SU-DHL-6 (cell line): ENCODE data around the gene TNFRSF17.
"Not testable (repeated sequence)": the region's sequence is repeated elsewhere in the genome, so short reads cannot be mapped to it uniquely, and the experiment has no call there.

Experiments used
- H2AFZ ChIP-seq: fragments of 200-600 bp; sonication (generic); 2 replicates; pipeline ENCODE4 v1.6.1; 2014; ENCODE audit warnings: low read depth, mild to moderate bottlenecking, moderate library complexity, mixed read lengths, antibody characterized with exemption, low read length; ENCODE audit not compliant: severe bottlenecking
- H3F3A ChIP-seq: fragments of 200-600 bp; shearing (Covaris generic); 2 replicates; pipeline ENCODE4 v1.6.0; 2016; ENCODE audit warnings: antibody characterized with exemption, mild to moderate bottlenecking; ENCODE audit not compliant: insufficient read depth
- H3K27ac ChIP-seq: fragments of 200-600 bp; sonication (generic); 2 replicates; pipeline ENCODE4 v1.5.1; 2016; ENCODE audit warnings: low read depth, mild to moderate bottlenecking, low read length, moderate library complexity, mixed read lengths
- H3K27me3 ChIP-seq: fragments of 200-600 bp; sonication (generic), shearing (Covaris generic); 2 replicates; pipeline ENCODE4 v1.6.0; 2014; ENCODE audit warnings: mild to moderate bottlenecking, low read length
- H3K36me3 ChIP-seq: fragments of 200-600 bp; sonication (generic); 2 replicates; pipeline ENCODE4 v1.6.1; 2014; ENCODE audit warnings: mild to moderate bottlenecking, low read length, mixed read lengths
- H3K4me2 ChIP-seq: fragments of 300-600, 200-600 bp; shearing (Covaris generic), sonication (generic); 2 replicates; pipeline ENCODE4 v1.6.0; 2014; ENCODE audit warnings: low read length, low read depth, mild to moderate bottlenecking; ENCODE audit not compliant: poor library complexity, severe bottlenecking
- H3K4me3 ChIP-seq: fragments of 200-600 bp; sonication (generic); 2 replicates; pipeline ENCODE4 v1.5.1; 2014; ENCODE audit warnings: antibody characterized with exemption, low read length, mild to moderate bottlenecking, mixed read lengths; ENCODE audit not compliant: insufficient read depth, poor library complexity, severe bottlenecking
- H3K79me2 ChIP-seq: fragments of 200-600 bp; sonication (generic); 2 replicates; pipeline ENCODE4 v1.6.1; 2014; ENCODE audit warnings: mild to moderate bottlenecking, low read length, moderate library complexity; ENCODE audit not compliant: insufficient read depth
- H3K9ac ChIP-seq: fragments of 200-600 bp; sonication (generic); 2 replicates; pipeline ENCODE4 v1.7.0; 2014; ENCODE audit warnings: mild to moderate bottlenecking, low read length
- H3K9me2 ChIP-seq: fragments of 200-600 bp; sonication (generic); replicated peaks from 2 replicates; pipeline ENCODE4 v1.6.1; 2014; ENCODE audit warnings: low read length; ENCODE audit not compliant: insufficient read depth
- H3K9me3 ChIP-seq: fragments of 200-600 bp; sonication (generic); 2 replicates; pipeline ENCODE4 v1.6.1; 2014; ENCODE audit warnings: low read length, mixed read lengths; ENCODE audit not compliant: insufficient read depth
- H4K20me1 ChIP-seq: fragments of 200-600 bp; sonication (generic); 2 replicates; pipeline ENCODE4 v1.6.1; 2014; ENCODE audit warnings: low read depth, mild to moderate bottlenecking, antibody characterized with exemption, low read length, moderate library complexity, mixed read lengths
- CTCF ChIP-seq: fragments of 200-600 bp; sonication (generic); IDR thresholded peaks from one replicate; pipeline ENCODE4 v1.5.1; 2017; ENCODE audit warnings: antibody characterized with exemption, mild to moderate bottlenecking, low read length, moderate library complexity; ENCODE audit not compliant: insufficient read depth, poor library complexity, severe bottlenecking
- EZH2phosphoT487 ChIP-seq: fragments of 200-600 bp; sonication (generic), shearing (Covaris generic); conservative IDR thresholded peaks from 2 replicates; pipeline ENCODE4 v1.6.1; 2018; ENCODE audit warnings: mild to moderate bottlenecking, antibody characterized with exemption, low read length, moderate library complexity, mixed read lengths

Gene TNFRSF17

GRCh38 chr16:11941945-11942344 is 23.1 kb upstream of the TNFRSF17 start, which contains the start of gene NPIPB2:
Gene NPIPB2, minus strand, starts transcription at chr16:11942045. Its CDS starts 0 bp downstream, at chr16:11942045.
- H3K4me3 ChIP-seq, H2AFZ ChIP-seq, H3F3A ChIP-seq, H3K9me3 ChIP-seq, H3K36me3 ChIP-seq, H3K27ac ChIP-seq, H3K4me2 ChIP-seq, H3K9ac ChIP-seq, H3K79me2 ChIP-seq, H3K27me3 ChIP-seq, H3K9me2 ChIP-seq, H4K20me1 ChIP-seq: not testable (repeated sequence)

- H2AFZ ChIP-seq = no peak overlapping the region
These were observed 18.6 kb upstream of the TNFRSF17 start for GRCh38 chr16:11946433-11946832.

GRCh38 chr16:11948819-11949218 is 16.2 kb upstream of the TNFRSF17 start:
- Histone ChIP-seq H3K9me2 (no peaks in the 10 kb centered on the region), H3K79me2 (no peaks in the 10 kb centered on the region), H3K4me3 (no peak overlapping the region), H2AFZ (no peak overlapping the region), H3K4me2 (no peak overlapping the region), H3F3A (peaks cover 12% of the 10 kb centered on the region), H3K27me3 (no peaks in the 10 kb centered on the region), H4K20me1 (no peaks in the 10 kb centered on the region), H3K27ac (no peak overlapping the region), H3K9me3 (no peaks in the 10 kb centered on the region), H3K36me3 (no peaks in the 10 kb centered on the region), H3K9ac (no peak overlapping the region)
- TF ChIP-seq EZH2phosphoT487 (no peak), CTCF (no peak)

More at GRCh38 chr16:11946433-11946832, 18.6 kb upstream of the TNFRSF17 start:
- no peaks in the 10 kb centered on the region for H3K9me3 ChIP-seq
- no peaks in the 10 kb centered on the region for H3K27me3 ChIP-seq
- no peak overlapping the region for H3K27ac ChIP-seq
- H3K9ac ChIP-seq = no peak overlapping the region
- H3K79me2 ChIP-seq = no peaks in the 10 kb centered on the region
- no peak overlapping the region for H3K4me3 ChIP-seq
- H3K36me3 ChIP-seq = no peaks in the 10 kb centered on the region
- TF ChIP-seq EZH2phosphoT487 = no peak
- TF ChIP-seq CTCF = no peak
- H4K20me1 ChIP-seq = no peaks in the 10 kb centered on the region
- H3K4me2 ChIP-seq = no peak overlapping the region
- peaks cover 12% of the 10 kb centered on the region for H3F3A ChIP-seq
- H3K9me2 ChIP-seq = no peaks in the 10 kb centered on the region

- Histone ChIP-seq H3K36me3 (no peaks in the 10 kb centered on the region), H3K9ac (no peak overlapping the region), H2AFZ (no peak overlapping the region), H3K9me3 (no peaks in the 10 kb centered on the region), H4K20me1 (no peaks in the 10 kb centered on the region), H3K9me2 (no peaks in the 10 kb centered on the region), H3K4me2 (peak overlapping the region; percentile 36), H3K27me3 (no peaks in the 10 kb centered on the region), H3K27ac (no peak overlapping the region), H3K4me3 (no peak overlapping the region), H3K79me2 (no peaks in the 10 kb centered on the region), H3F3A (peaks cover 12% of the 10 kb centered on the region)
- TF ChIP-seq CTCF (peak; percentile 60), EZH2phosphoT487 (no peak)
These were observed 15.5 kb upstream of the TNFRSF17 start for GRCh38 chr16:11949527-11949926.
